Measurements from ENCODE around the gene PIP5K1B. TPM values are rescaled to one million over a fixed set of nuclear protein-coding genes. Genes with fewer than 3 reads are reported as not detected.

PIP5K1B gene
- total and polyA plus RNA-seq, 2 experiments from 2014 or later = 1.3 to 2.8 TPM

DNA sequence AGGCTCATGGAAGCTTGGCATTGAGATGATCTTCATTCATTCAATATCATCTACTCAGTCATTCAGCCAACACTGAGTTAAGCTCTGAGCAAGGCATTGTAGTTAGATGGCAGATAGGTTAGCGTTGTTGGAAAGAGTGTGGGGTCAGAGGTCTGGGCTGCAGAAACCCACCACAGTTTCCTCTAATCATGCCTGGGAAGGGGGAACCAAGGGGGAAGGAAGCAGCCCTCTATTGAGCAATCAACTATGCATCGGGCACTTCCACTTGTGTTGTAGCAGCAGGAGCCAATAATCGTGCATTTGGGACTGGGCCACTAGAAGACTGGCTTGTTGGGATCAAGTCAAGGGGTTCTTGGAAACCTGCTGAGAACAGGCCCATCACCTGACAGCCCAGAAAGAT, 139.1 kb downstream of the PIP5K1B start:
- Histone ChIP-seq H3K27ac (ENCODE audit: low read depth) (no peak overlapping the region), H2AFZ (no peak overlapping the region), H3K4me3 (no peak overlapping the region), H3K4me1 (ENCODE audit: insufficient read depth) (no peaks in the 10 kb centered on the region), H3K79me2 (replicated peaks; ENCODE audit: insufficient read depth) (no peaks in the 10 kb centered on the region), H3K9me2 (ENCODE audit: insufficient read depth) (peaks cover 10% of the 10 kb centered on the region), H4K20me1 (replicated peaks; ENCODE audit: insufficient read depth) (no peaks in the 10 kb centered on the region), H3F3A (replicated peaks; ENCODE audit: low read depth) (no peaks in the 10 kb centered on the region), H3K36me3 (ENCODE audit: insufficient read depth) (no peaks in the 10 kb centered on the region), H3K4me2 (no peak overlapping the region), H3K27me3 (ENCODE audit: insufficient read depth) (no peaks in the 10 kb centered on the region)
- H3K36me3 Mint-ChIP-seq (ENCODE audit: low read depth) = no peaks in the 10 kb centered on the region
- peaks cover 7% of the 10 kb centered on the region for H3K27me3 Mint-ChIP-seq (ENCODE audit: insufficient read depth, low read depth, poor library complexity)
- TF ChIP-seq JUNB (IDR thresholded peaks at IDR 0.05; ENCODE audit: unreplicated experiment) (no peak), STAT1 (IDR thresholded peaks at IDR 0.05; ENCODE audit: unreplicated experiment) (no peak), EZH2phosphoT487 (IDR thresholded peaks at IDR 0.05; ENCODE audit: unreplicated experiment) (no peak), CREB1 (CRISPR knock-in tag; IDR thresholded peaks at IDR 0.05; ENCODE audit: low read depth) (no peak), ZNF114 (CRISPR knock-in tag; IDR thresholded peaks at IDR 0.05) (no peak), POLR2AphosphoS5 (IDR thresholded peaks at IDR 0.05; ENCODE audit: low read depth) (no peak), ZNF331 (CRISPR knock-in tag; IDR thresholded peaks at IDR 0.05; ENCODE audit: low read depth) (no peak), NANOG (IDR thresholded peaks at IDR 0.05; ENCODE audit: borderline replicate concordance) (no peak), EZH2 (IDR thresholded peaks at IDR 0.05; ENCODE audit: low read depth, unreplicated experiment) (no peak)
- TF ChIP-seq, protein P1, sequence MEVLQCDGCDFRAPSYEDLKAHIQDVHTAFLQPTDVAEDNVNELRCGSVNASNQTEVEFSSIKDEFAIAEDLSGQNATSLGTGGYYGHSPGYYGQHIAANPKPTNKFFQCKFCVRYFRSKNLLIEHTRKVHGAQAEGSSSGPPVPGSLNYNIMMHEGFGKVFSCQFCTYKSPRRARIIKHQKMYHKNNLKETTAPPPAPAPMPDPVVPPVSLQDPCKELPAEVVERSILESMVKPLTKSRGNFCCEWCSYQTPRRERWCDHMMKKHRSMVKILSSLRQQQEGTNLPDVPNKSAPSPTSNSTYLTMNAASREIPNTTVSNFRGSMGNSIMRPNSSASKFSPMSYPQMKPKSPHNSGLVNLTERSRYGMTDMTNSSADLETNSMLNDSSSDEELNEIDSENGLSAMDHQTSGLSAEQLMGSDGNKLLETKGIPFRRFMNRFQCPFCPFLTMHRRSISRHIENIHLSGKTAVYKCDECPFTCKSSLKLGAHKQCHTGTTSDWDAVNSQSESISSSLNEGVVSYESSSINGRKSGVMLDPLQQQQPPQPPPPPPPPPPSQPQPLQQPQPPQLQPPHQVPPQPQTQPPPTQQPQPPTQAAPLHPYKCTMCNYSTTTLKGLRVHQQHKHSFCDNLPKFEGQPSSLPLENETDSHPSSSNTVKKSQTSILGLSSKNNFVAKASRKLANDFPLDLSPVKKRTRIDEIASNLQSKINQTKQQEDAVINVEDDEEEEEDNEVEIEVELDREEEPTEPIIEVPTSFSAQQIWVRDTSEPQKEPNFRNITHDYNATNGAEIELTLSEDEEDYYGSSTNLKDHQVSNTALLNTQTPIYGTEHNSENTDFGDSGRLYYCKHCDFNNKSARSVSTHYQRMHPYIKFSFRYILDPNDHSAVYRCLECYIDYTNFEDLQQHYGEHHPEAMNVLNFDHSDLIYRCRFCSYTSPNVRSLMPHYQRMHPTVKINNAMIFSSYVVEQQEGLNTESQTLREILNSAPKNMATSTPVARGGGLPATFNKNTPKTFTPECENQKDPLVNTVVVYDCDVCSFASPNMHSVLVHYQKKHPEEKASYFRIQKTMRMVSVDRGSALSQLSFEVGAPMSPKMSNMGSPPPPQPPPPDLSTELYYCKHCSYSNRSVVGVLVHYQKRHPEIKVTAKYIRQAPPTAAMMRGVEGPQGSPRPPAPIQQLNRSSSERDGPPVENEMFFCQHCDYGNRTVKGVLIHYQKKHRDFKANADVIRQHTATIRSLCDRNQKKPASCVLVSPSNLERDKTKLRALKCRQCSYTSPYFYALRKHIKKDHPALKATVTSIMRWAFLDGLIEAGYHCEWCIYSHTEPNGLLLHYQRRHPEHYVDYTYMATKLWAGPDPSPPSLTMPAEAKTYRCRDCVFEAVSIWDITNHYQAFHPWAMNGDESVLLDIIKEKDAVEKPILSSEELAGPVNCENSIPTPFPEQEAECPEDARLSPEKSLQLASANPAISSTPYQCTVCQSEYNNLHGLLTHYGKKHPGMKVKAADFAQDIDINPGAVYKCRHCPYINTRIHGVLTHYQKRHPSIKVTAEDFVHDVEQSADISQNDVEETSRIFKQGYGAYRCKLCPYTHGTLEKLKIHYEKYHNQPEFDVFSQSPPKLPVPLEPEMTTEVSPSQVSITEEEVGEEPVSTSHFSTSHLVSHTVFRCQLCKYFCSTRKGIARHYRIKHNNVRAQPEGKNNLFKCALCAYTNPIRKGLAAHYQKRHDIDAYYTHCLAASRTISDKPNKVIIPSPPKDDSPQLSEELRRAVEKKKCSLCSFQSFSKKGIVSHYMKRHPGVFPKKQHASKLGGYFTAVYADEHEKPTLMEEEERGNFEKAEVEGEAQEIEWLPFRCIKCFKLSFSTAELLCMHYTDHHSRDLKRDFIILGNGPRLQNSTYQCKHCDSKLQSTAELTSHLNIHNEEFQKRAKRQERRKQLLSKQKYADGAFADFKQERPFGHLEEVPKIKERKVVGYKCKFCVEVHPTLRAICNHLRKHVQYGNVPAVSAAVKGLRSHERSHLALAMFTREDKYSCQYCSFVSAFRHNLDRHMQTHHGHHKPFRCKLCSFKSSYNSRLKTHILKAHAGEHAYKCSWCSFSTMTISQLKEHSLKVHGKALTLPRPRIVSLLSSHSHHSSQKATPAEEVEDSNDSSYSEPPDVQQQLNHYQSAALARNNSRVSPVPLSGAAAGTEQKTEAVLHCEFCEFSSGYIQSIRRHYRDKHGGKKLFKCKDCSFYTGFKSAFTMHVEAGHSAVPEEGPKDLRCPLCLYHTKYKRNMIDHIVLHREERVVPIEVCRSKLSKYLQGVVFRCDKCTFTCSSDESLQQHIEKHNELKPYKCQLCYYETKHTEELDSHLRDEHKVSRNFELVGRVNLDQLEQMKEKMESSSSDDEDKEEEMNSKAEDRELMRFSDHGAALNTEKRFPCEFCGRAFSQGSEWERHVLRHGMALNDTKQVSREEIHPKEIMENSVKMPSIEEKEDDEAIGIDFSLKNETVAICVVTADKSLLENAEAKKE (CRISPR knock-in tag; IDR thresholded peaks at IDR 0.05) = no peak
- TF ChIP-seq, protein P2, sequence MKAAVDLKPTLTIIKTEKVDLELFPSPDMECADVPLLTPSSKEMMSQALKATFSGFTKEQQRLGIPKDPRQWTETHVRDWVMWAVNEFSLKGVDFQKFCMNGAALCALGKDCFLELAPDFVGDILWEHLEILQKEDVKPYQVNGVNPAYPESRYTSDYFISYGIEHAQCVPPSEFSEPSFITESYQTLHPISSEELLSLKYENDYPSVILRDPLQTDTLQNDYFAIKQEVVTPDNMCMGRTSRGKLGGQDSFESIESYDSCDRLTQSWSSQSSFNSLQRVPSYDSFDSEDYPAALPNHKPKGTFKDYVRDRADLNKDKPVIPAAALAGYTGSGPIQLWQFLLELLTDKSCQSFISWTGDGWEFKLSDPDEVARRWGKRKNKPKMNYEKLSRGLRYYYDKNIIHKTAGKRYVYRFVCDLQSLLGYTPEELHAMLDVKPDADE (IDR thresholded peaks at IDR 0.05) = no peak
- TF ChIP-seq, protein P3, sequence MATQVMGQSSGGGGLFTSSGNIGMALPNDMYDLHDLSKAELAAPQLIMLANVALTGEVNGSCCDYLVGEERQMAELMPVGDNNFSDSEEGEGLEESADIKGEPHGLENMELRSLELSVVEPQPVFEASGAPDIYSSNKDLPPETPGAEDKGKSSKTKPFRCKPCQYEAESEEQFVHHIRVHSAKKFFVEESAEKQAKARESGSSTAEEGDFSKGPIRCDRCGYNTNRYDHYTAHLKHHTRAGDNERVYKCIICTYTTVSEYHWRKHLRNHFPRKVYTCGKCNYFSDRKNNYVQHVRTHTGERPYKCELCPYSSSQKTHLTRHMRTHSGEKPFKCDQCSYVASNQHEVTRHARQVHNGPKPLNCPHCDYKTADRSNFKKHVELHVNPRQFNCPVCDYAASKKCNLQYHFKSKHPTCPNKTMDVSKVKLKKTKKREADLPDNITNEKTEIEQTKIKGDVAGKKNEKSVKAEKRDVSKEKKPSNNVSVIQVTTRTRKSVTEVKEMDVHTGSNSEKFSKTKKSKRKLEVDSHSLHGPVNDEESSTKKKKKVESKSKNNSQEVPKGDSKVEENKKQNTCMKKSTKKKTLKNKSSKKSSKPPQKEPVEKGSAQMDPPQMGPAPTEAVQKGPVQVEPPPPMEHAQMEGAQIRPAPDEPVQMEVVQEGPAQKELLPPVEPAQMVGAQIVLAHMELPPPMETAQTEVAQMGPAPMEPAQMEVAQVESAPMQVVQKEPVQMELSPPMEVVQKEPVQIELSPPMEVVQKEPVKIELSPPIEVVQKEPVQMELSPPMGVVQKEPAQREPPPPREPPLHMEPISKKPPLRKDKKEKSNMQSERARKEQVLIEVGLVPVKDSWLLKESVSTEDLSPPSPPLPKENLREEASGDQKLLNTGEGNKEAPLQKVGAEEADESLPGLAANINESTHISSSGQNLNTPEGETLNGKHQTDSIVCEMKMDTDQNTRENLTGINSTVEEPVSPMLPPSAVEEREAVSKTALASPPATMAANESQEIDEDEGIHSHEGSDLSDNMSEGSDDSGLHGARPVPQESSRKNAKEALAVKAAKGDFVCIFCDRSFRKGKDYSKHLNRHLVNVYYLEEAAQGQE (IDR thresholded peaks at IDR 0.05; ENCODE audit: unreplicated experiment) = no peak
- TF ChIP-seq, protein P4, sequence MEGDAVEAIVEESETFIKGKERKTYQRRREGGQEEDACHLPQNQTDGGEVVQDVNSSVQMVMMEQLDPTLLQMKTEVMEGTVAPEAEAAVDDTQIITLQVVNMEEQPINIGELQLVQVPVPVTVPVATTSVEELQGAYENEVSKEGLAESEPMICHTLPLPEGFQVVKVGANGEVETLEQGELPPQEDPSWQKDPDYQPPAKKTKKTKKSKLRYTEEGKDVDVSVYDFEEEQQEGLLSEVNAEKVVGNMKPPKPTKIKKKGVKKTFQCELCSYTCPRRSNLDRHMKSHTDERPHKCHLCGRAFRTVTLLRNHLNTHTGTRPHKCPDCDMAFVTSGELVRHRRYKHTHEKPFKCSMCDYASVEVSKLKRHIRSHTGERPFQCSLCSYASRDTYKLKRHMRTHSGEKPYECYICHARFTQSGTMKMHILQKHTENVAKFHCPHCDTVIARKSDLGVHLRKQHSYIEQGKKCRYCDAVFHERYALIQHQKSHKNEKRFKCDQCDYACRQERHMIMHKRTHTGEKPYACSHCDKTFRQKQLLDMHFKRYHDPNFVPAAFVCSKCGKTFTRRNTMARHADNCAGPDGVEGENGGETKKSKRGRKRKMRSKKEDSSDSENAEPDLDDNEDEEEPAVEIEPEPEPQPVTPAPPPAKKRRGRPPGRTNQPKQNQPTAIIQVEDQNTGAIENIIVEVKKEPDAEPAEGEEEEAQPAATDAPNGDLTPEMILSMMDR (conservative IDR thresholded peaks at IDR 0.05; ENCODE audit: low read depth in 2 of 2) = no peak
- peaks cover 12% of the 10 kb centered on the region for H3K4me1 Mint-ChIP-seq
- no peak overlapping the region for H3K4me3 Mint-ChIP-seq
- H3K27ac Mint-ChIP-seq = 0 out of 2 replicates have a peak overlapping the region, but pooled peaks have one; percentile 3
- no peaks in the 10 kb centered on the region for H3K9me3 Mint-ChIP-seq
- no peak for ATAC-seq
- no peak for DNase-seq (ENCODE audit: low spot score)

All from GM23338 (cell line).